Inflammatory macrophage (primary cell): ENCODE results near the gene PDE9A.

Experiments
- DNase-seq, 2 donors: peaks; one replicate each; pipeline ENCODE4 v3.0.0-alpha.2; 2020 to 2022

PDE9A gene

DNA sequence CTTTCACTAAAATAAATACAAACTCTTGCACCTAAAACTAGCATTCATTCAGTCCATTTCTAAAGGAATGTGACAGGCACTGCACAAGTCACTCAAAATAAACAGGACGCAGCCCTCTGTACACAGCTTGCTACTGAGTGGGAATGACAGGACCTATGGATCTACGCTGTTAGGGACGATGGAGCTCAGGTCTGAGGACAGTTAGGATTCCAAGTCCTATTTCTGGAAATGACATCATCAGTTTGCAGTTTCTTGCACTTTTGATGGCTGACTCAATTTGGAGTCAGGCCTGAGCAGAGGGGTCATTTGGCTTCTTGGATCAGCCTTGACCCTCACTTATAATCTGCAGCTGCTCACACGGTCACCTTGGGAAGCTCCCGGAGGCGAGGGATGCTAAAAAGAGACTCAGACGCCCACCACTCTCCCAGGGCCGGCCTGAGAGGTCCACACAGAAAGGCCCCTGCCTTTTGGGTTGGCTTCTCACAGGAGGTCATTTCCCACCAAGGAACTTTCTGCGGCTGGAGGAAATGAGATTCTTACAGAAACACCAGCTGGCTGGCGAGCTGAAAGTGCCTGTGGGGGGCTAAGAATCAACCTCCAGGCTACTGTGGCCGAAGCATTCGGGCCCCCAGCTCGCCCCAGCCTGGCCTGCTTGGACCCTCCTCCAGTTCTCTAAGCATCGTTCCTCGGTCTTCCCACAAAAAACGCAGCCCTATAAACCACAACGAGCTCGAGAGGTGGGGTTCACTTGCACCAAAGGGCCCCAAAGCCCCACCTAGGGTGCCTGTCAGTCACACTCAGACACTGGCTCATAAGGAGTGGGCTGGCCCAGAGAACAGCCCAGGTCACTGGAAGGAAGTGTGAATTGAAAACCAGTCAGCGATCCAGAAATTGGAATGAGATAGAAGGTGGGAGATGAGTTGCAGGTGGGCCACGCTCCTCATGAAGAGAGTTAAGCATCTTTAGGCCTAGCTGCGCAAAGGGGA, 8.9 kb upstream of the PDE9A start:
- no peak for DNase-seq

- DNase-seq: no peak
These were observed 8.0 kb upstream of the PDE9A start for GRCh38 chr21:42645211-42646075.

- no peak for DNase-seq
These were observed 7.2 kb upstream of the PDE9A start for GRCh38 chr21:42646076-42646825.

DNA sequence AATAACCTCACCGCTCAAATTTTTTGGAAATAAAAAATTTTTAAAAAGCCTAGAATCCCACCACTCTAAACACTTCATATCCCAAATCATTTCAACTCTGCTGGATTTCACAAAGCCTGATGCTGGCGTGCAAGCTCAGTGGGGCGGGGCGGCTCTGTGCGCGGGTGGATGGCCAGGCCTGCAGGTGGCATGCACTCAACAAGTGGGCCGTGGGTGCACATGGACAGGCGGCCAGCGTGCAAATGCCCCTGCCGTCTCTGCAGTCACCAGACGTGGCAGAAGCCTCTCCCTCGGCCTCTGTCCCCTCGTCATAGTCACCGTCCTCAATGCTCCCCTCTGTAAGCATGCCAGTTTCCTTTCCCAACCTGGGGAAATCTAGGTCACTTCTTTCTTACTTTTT, 6.6 kb upstream of the PDE9A start:
- no peak for DNase-seq

DNA sequence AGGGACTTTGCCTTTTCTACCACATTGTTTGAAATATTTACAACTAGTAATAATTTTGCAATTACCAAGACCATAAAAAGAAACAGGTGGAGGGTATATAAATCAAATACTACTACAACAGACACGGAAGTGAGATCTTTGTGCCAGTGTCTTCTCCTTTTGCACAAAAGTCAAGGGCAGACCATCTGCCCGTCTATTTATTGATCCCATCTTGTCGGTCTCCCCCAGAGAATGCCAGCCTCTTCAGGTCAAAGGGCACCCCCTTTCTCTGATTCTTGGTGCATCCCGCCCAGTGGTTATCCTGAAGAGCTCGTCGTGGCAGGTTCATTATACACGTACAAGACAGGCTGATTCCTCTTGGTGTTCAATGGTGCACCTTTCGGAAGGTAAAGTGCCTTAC, 4.8 kb upstream of the PDE9A start:
- DNase-seq: no peak

DNA sequence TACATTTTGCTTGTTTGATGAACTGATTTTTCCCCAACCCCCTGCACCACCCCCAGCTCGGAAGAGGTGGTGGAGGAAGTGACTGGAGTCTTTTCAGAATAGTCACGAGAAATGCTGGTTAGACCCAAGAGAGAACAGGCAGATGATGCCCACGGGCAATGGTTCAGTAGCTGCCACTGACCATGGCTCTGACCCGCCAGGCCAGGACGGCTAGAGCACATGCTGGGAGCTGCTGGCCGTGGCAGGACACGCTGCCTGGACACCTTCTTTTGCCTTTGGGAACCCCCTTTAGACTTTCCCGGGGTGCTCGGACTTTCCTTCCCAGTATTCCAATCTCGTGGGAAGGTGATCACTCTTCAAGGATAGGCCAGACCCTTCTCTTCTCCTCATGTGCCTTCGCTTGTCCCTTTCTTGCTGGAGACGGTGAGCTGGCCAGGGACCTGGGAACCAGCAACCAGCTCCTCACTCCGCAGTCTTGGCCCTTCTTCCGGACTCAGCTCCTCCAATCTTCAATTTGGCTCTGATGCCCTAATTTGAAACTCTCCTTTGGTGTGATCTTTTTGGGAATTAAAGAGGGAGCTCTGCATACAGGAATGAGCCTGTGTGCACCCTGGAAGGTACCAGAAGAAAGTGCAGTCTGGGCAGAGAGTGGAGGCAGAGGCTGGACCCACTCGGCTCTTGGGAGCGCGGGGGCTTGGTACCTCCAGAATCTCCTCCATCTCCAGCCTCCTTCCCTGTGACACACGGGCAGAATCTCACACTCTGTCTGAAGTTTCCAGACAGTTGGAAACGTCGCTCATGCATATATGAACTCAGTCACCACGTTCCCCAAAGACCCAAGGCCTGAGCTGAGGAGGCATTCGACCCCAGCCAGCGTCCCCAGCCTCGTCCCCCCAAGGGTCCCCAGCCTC, 4.0 kb upstream of the PDE9A start:
- DNase-seq: no peak

GRCh38 chr21:42650033-42650370, 3.4 kb upstream of the PDE9A start:
- no peak for DNase-seq

- DNase-seq: no peak
These were observed 2.7 kb upstream of the PDE9A start for GRCh38 chr21:42650441-42651421.

DNA sequence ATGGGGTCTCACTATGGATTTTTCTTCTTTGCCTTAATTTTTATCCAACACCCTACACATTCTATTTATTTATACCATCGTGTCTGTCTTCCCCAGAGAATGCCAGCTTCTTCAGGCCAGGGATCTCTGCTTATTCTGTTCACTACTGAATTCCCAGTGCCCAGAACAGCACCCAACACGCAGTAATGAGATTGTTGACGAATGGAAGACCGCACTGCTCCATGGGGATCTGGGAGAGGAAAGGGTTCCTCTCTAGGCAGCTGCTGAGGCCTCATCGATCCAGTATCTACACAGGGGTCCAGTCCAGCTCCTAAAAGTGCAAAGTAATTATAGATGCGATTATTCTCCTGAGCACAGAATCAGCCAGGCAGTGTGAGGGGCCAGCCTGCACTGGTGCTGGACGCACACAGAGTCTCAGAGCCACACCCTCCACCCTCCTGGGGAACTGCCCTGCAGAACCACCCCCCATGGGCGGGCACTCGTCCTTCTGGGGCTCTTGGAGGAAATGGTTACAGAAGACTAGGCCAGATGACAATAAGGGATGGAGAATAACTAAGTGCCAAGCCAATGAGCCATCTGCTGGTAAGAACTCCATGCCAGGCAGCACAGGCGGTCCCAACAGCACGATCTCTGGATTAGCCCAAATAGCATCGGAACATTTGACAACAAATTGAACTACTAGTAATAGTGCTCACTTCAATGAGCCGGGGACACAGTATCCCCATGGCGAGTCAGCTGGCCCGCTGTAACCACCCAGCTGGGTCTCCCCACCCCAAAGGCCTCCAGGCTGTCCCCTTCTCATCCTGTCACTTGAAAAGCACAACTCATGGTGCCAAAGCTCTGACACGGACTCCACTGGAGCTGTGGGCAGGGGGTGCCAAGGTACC, 1.7 kb upstream of the PDE9A start:
- peak in 1 of 2 donors; percentile 26 for DNase-seq

GRCh38 chr21:42652527-42653230, 742 bp upstream of the PDE9A start:
- peak; percentile 26 to 40 for DNase-seq

DNA sequence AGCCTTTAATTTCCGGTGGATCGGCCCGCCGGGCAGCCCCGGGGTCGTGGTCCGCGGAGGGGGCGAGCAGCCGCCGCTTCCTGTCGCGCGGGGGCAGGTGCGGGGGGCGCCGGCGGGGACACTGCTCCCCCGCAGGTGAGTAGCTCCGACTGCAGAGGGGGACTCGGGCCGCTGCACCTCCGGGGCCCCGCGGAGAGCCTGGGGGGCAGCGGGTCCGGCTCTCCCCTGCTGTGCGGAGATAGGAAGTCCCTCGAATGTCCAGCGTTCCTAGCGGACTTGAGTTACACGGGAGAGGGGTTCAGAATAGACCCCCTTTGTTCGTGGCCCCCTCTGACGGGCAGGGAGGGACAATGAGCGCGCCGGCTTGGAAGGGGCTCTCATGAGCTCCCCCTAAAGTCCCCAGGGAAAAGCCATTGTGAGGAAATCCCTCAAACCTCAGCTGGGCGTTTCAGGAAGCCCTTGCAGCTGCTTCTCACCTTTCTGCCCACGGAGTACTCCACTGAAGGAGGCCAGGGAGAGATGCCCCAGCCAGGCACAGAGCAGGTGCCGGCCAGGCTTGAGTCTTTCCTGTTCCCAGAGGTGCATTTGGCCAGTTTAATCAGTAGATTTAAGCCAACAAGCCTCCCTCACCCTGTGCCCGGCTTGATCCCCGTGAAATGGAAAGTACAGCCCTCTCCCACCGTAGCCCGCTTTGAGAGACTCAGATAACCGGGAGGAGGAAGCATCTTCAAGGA, 925 bp downstream of the PDE9A start:
- no peak for DNase-seq

DNA sequence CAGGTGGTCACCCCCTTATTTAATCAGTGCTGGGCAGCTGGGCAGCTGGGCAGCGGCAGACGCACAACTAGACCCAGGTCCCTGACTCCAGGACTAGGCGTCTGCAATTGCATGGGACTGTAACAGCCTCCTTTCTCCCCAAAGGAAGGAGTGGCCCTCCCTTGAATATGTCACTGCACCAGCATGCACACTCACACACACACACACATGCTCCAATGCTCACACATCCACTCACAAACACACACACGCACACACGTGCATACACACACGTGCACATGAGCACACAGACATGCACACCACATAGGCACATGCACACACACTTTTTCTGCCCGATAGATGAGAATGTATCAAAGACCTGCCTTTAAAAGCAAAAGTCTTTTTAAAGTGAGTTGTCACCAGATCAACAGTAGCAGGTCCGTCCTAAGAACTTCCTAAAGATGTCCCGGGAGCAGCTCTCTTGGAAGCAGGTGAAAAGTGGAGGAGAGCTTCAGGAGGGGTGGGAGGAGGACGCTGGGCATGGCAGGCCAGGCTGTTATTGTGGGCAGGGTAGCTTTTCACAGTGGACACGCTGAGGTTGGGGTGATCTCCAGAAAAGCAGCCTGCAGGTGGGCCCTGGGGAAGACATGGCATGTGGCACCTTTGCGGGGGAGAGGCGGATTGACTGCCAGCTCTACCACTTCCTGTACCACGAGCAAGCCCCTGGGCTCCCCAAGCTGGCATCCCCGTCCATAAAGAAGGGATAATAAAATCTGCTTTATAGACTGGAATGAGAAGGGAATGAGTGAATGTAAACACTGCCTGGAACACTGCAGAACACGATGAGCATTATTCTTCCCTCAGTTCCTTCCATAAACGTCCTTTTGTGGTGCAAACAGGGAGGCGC, 1.7 kb downstream of the PDE9A start:
- DNase-seq: no peak

GRCh38 chr21:42655796-42656770, 2.7 kb downstream of the PDE9A start:
- DNase-seq: no peak

- no peak for DNase-seq
These were observed 3.5 kb downstream of the PDE9A start for GRCh38 chr21:42656872-42657271.

DNA sequence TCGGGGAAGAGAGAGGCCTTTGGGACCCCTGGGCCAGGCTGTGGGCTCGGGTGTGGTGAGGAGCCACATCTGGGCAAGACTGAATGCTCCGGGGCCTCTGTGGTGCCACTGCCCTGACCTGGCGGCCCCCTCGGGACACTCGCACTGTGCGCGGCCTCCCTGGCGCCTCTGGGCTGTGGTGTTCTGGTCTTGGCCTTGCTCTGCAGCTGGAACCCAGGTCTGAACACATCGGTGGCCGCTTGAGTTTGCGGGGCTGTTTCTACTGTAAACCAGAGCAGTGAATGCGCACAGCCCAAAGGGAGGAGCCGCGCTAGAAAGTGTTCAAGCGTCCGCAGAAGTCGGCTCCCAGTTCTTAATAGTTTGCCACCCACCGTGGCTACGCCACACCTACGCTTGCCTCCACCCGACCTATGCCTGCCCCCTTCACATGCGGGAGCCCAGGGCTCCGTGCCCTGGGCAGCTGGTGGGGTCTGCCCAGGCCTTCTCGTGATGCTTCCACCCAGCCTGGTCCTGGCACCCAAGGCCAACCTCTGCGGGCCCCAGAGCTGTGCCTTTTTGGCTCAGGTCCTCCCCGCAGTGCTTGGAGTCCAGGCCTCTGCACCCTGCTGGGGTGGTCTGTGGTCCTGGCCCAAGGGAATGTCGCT, 4.4 kb downstream of the PDE9A start:
- DNase-seq: no peak
